NCI-H128 (cell line): ENCODE measurements around the gene MACROH2A1.

ENCODE experiments used
- DNase-seq: peaks from one replicate; lab custom pipeline; 2025; ENCODE audit not compliant: unreplicated experiment; lab: John Stamatoyannopoulos, UW

The MACROH2A1 gene

DNA sequence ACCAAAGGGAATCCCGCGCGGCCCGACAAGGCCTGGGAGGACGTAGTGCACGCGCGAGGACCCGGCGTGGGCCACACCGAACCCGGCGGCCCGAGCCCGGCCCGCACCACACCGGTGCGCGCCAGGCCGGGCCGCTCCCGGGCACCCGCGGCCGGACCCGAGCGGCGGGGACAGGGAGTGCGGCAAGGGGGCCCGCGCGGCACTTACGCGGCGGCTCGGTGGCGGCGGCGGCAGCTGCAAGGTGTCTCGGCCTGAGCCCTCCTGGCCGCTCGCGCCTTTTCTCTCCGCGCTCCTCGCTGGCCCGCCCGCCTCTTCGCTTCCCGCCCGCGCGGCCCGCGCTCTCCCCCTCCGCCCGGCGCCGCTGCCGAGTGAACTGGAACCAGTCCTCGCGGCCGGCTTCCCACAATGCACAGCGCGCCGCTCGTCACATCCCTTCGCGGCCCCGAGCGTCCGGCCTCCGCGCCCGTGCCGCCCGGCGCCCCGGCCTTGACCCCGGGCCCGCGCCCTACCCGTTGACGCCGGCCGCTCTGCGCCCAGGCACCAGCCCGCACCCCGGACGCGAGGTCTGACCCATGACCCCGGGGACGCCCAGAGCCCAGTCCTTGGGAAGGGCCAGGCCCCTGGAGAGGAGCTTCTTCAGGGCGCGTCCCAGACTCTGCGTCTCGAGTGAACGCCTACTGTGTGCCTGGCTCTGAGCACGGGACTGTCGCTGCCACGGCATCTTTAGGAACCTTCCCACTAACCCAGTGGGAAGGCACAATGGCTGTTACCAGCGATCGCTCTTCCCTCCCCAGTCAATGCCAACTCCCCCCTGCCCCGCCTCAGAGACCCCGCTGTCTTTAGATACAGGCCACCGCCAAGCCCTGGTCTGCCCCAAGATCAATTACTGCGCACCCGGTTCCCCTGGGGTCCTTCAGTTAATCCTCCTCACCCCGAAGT lies at the start of gene MACROH2A1:
MACROH2A1 (minus strand) TSS at position 377 of the 939 bp plus-strand sequence. CDS start 10,138 bp downstream, outside the sequence.
- DNase-seq = peak; percentile 17

DNA sequence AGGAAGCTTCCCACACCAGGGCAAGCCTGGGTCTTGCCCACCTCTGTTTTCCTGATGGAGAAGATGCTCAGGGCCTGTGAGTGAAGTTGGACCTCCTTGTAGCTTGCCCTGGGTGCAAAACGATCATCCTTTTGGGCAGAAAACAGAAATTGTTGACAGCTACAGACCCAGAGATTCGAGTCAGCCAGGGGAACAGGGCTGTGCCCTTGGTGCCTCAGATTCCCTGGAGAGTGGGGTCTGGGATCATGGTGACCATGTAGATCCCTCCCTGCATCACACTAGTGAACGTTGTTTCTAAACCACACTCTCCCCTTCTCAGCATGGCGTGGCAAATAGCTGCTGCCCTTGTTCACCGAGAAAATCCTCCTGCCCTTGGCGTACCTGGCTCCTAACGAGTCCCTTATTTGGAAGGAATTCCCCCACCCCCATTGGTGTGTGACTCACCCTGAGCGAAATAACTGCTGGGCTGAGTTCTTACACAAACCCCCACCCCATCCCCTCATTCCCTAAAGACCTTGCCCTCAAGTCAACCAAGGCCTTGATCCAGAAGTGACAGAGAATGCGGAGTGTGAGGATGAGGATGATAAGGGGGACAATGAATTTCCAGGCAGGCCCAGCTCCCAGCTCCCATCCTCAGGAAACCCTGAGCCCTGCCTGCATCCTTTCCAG lies 49.2 kb upstream of the MACROH2A1 start:
- no peak for DNase-seq

DNA sequence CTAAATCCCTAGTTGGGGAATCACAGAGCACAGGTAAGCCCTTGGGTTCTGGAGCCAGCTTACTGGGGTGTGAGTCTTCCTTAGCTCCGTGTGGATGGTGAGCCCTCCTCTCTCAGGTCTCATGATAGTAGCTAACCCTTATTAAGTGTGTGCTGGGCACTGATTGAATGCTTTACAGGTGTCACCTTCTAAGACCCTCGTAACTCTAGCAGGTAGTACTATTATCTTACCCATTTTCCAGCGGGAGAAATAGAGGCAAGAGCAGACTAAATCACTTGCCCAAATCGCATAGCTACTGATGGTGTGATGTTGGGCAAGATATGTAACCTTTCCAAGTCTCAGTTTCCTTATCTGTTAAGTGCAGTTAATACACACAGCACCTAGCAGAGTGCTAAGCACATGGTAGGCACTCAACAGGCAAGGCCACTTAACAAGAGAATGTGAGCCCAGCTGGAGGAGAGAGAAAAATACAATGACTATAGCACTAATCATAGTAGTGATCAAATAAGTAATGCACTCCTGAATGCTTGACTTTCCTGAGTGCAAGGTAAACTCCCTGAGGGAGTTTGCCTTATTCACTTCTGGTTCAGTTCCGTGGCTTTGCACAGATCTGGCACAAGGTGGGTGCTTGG lies 48.4 kb upstream of the MACROH2A1 start, which contains the start of gene DCANP1:
DCANP1 (minus strand) TSS at position 51 of the 632 bp plus-strand sequence. CDS start 240 bp downstream, outside the sequence.
- no peak for DNase-seq

DNA sequence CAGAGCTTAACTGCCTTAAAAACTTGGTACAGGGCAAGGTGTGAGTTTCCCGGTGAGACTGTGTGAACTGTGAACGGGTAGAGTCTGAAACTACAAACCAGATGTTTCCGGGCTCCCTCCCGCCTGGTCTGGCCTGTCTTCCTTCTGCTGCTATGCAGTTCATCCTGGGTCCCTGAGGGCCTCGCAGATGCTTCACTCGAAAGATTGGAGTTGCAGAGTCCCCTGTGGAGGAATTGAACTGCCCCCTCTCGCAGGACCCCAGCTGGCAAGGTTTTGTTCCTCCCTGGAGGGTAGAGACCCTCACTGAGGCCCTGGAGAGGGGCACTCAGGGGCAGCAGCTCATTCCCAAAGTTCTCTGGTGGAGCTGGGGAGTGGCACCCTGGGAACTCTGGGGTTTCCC lies 47.6 kb upstream of the MACROH2A1 start:
- DNase-seq = no peak

DNA sequence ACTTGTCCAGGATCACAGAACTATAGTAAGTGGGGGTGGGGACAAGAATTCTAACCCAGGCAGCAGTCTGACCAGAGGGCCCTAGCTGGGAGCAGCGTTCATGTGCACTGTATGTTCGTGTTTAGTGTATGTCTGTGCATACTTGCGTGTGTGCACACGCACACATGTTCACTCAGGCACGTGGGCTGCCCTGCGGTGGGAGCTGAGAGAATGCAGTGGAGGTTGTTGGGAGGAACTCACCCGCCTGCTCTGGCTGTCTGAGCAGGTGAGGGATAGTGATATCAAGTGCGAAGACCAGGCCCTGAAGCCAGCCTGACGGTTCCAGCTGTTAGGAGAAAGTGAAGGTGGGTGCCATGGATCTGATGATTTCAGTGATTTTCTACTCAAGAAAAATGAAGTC lies 47.2 kb upstream of the MACROH2A1 start:
- no peak for DNase-seq

DNA sequence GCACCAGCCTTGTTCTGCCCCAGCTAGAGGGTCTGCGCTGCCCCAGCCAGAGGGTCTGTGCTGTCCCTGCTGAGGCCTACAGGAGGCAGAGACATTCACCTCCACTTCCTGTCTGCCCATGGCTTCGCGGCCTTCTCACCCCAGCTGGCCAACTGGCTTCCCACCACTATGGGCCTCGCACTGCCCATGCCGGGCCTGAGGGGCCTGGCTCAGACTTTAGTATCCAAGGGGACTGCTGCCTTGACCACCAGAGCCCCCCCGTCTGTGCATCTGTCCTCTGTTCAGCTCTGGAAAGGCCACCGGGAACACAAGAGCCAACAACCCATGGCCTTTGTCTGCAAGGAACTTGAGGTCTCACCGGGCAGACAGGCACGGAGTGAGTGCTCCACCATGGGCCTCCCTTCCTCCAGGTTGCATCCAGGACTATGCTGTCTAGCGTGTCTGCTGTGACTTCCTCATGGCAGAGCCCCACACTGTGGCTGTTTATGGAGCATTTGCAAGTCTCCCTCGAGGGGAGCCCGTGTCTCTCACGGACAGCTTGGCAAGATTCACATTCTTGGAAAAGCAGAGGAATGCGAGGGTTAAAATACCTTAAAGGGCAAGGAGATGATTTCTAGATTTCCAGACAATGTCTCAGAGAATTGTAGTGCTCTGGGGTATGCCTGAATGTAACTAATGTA lies 46.4 kb upstream of the MACROH2A1 start:
- DNase-seq = no peak

DNA sequence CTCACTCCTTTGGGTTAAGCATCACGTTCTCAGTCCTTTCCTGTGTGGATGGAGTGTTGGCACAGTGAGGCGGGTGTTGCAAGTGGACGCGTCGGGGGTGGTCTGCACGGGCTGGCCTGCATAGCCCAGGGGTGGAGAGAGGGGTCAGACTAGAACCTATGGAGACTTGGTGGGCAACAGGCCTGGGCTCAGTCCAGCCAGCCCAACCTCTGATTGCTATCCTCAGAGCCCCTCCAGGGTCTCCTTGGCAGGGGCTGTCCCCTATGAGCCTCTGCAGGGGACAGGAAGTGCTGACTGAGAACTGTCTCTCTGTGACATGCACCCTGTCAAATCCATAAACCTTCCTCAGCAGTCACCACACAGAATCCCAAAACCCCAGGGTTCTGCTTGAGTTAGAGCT lies 45.9 kb upstream of the MACROH2A1 start:
- DNase-seq = no peak

DNA sequence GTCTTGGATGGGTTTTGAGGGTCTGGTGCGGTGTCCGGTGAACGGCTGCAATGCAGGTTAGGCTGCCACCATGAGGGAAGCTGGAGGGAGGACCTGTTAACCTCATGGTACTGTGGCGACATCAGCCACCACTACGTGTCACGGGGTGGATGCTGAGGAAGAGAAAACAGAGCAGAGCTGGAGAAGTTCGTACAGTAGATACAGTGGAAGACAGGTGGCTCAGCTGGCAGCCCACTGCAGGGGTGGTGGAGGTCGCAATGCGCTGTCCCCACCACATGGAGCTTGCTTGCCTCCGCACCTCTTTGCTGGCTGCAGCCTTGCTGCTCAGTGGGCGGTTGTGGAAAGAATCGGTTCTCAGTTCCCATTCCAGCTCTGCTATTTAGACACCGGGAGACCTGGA lies 45.3 kb upstream of the MACROH2A1 start:
- no peak for DNase-seq

DNA sequence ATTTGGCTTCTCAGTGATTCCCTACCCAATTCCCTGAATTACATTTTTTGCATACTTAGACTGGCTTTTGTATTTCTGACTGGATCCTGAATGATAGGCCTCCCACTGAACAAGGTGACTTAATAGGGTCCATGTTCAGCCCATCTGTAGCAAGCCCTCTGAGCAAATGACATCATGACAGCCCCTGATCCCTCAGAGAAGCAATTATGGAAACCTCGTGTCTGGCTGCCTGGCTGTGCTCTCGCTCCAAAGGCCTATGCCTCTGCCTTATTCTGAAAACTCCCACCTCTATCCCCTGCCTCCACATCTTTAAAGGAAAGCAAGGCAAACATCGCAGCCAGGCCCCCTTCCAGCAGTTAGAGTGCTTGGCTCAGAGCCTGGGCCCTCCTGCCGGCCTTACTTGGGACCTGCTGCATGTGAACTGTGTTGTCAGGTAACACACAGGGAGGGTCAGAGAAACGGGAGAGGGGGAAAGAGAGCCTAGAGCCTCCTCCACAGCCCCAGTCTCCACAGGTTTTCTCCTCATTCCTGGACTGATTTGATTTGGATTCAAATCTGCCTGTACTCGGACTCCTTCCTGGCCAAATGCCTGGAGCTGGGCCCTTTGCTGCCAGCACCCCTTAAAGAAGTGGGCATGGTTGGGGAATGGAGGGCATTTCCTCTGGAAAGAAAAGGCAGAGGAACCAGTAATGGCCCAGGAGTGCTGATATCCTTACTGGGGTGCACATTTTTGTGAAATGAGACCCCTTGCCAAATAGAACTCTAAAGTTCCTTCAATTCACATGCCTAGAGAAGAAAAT lies 44.3 kb upstream of the MACROH2A1 start:
- no peak for DNase-seq

DNA sequence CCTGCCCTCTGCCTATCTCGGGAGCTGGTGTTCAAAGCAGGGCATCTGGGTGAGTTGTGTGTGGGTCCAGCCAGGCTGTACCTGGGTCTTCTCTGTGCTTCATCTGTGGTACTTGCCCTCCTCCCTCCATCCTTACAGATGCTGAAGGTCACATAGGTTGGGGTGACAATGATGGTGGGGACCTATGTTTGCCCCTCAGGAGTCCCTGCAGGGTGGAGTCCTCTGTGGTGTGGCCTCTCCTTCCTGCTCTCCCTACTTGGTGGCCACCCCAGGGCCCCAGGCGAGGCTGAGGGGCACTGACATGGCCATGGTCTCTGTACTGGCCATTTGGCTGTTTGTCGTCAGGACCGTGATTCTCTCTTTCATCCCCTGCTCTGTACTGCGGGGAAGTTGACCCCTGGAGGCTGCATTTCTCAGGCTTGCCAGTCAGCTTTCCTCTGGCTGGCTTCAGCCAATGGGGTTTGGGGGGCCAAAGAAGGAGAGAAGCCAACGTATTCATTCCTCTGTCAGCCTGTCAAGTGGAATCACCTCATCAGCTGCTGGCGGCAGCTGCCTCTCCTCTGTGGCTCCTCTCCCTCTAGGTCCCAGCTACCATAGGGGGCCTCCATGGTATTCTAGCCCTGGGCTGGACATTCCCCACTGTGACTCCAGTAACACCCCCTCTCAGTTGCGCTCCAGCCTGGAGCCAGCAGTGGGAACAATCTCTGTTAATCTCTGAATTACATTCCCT lies 43.6 kb upstream of the MACROH2A1 start:
- DNase-seq = no peak

DNA sequence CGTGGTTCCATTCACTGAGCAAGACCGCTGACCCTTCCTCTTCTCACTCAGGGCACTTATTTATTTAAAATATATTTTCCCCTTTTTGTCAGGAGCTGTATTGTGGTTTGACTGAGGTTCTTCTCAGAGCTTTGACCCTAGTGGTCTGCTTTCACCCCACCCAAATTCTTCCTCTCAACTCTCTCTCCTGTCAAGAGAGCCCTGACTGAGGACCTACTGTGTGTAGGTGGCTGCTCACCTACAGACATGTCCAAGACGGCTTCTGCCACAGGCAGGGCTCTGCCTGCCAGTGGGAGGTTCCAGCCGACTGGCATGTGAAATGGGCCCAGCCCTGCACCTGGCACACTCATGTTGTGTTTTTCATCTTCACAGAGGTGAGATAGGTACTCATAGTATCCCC lies 42.9 kb upstream of the MACROH2A1 start:
- DNase-seq = no peak

DNA sequence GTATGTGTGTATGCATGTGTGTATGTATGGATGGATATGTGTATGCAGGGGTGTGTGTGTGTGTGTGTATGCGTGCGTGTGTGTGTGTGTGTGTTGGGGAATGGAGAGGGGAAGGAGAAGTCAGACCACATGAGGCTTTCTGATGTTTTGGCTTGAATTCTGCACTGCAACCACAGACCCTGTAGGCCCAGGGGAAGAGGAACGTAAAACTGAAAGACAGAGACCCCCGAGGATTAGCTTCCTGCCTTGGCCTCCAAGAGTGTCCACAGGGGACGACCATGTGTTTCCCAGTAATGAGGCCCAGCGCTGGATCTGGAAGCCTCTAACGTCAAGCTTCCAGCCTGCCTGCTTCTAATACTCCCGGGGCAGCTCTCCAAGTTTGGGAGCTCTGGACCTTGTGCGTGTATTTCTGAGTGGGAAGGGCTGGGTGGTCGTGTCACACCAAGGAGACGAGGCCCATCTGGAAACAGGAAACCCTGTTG lies 42.4 kb upstream of the MACROH2A1 start:
- no peak for DNase-seq

DNA sequence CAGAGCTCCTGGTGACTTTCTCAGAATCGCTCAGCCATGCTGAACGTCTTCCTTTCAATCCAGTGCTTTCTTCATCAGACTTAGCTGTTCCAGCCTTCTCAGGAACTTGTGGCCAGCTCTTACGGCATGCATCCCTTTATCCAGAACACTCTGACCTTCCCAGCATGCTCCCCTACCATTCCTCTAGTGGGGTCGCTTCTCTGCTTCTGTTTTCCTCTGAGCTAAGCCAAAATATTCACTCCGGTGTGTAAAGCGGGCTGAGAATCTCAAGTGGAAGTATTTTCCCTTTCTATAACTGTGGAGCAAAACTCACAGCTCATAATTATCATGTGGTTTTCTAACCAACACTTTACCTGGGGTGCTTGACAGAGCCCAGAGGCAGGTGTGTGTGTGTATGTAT lies 41.9 kb upstream of the MACROH2A1 start:
- DNase-seq = no peak

DNA sequence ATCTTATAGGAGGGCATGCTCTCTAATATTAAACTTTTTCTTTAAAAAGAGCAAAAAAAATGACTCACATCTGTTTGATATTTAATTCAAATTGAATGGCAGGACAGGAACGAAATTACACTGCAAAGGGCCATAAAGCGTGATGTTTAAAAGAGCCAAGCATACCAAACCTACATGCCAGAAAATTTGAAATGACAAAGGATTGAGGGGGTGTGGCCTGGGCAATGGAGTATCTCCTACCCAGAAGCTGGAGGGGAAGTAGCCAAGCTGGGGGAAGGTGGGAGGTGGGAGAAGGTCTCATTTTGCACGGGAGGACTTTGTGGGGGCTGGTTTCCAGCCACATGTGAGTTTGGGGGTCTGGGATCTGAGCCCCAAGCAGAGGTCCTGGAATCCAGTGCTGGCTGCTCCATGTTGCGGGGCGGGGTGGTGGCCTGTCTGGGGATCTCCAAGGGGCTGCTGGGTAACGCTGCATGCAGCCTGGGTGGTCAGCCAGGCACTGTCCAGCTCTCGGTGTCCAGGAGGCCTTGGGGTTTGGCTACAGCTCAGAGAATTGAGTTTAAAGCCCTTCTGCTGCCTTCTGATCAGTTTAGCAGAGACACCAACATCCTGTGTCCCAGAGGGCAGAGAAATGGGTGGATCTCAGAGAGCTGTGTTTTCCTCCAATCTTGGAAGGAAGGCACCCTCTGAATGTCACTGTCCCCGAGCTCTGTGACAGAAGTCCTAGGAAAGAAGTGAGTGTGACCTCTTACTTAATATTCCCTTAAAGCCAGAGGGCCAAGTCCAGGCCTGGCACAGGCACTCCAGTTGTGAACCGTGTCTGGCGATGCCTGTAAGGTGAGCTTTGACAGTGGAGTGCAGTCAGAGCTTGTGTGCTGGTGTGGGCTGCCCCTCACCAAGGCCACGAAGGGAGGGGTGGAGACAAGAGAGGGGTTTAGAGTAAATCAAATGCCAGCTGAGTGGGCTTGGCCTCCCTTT lies 40.5 kb upstream of the MACROH2A1 start:
- DNase-seq = no peak

DNA sequence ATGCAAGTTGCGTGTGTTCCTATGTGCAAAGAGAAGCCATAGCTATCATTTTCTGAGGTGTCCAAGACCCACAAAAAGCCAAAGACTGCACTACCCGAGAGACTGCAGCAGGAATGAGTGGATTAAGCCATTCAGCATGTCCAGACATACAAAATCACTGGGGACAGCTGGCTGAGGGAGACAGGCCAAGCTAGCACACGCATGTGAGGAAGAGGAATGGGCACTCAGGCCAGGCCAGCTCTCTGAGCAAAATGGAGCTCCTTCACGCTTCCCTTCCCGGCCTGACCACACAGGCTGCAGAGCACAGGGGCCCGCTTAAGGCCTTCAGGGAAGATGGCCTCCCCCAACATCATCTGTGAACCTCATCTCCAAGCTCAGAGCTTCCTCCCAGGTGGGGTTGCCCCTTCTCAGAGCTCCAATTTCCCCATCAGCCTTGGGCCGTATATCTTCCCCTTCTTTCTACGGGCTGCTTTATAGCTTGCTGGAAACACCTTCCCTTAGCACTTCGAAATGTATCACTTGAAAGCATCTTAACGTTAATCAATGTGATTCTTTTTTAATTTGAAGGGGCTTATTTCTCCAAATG lies 39.7 kb upstream of the MACROH2A1 start:
- no peak for DNase-seq

DNA sequence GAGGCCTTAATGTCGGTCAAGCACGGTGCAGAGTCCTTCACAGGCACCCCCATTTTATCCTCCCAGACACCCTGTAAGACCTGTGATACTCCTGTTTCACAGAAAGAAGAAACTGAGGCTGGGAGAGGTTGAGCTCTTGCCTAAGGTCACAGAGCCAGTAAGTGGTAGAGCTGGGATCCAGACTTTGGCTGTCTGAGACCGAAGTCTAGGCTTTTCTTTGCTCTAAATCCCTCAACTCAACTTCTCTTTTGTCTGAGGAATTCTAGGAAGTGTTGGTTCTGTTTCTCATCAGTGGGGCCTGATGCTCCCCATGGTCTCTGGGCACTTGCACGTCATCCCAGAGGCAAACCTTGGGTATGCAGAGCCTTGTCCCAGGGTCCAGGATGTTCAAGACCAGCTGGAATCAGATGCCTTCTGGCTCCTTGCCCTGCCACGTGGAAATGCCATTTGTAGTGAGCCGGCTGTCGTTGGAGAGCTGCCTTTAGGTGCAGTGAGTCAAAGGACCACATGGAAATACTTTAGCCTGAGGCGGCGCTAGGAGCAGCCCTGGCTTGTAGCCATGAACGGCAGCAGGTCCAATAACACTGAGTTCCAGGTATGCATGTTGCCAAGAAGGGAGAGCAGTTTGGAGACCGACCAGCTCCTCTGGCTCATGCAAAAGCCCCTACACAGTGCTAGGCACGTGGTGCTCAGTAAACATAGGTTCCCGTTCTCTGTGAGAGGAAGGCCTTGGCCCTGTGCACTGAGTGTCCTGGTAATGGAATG lies 38.9 kb upstream of the MACROH2A1 start:
- no peak for DNase-seq

DNA sequence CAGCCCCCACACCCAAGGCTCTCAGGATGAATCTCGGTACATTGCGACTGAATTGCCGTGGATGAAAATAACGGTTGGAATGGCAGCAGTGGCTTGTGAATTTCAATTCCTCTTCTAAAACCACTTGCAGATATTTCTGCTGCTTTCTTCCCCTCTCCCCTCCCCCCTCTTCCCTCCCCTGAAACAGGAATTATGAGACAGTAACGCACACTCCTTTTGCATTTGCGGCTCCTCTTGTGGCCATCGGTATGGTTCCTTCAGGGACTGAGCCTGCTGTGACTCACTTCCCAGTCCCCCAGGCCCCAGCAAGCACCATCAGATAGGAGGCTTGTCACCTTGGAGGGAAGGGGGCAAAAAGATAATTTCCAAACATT lies 38.4 kb upstream of the MACROH2A1 start:
- no peak for DNase-seq
